ENCODE data around the gene RXFP4. TPM values are rescaled to one million over a fixed set of nuclear protein-coding genes. Genes with fewer than 3 reads are reported as not detected.
A peak's percentile ranks its signal among the peaks of the same experiment; 100 is the strongest.

RXFP4 gene
- total RNA-seq, 1 experiment from 2014 or later: not detected

GRCh38 chr1:155967341-155968050 is 26.1 kb downstream of the RXFP4 start:
- no CpG with 5 or more reads among the region's 13 CpGs for WGBS (ENCODE audit: extremely low coverage, insufficient read length, low lambda C conversion rate)
- Histone ChIP-seq H2AK5ac (ENCODE audit: insufficient read length, low read length) (no peak overlapping the region), H3K4me1 (ENCODE audit: insufficient read depth, low read length) (peaks cover 18% of the 10 kb centered on the region), H2BK15ac (ENCODE audit: low read depth, low read length) (no peak overlapping the region), H3K23ac (ENCODE audit: insufficient read length, low read depth, low read length) (no peak overlapping the region), H3T11ph (ENCODE audit: low read length) (no peak overlapping the region), H3K23me2 (ENCODE audit: insufficient read length, low read depth, low read length, poor library complexity, severe bottlenecking) (no peaks in the 10 kb centered on the region), H4K5ac (ENCODE audit: insufficient read length, low read depth, low read length) (no peak overlapping the region), H2BK20ac (ENCODE audit: low read depth, low read length, poor library complexity, severe bottlenecking) (no peak overlapping the region), H3K4me2 (ENCODE audit: insufficient read depth, insufficient read length, low read length) (peak overlapping the region; percentile 40), H2AFZ (ENCODE audit: low read length) (no peak overlapping the region), H2BK120ac (ENCODE audit: low read depth, low read length, poor library complexity, severe bottlenecking) (no peak overlapping the region), H3K18ac (ENCODE audit: insufficient read length, low read depth, low read length) (peak overlapping the region; percentile 59), H4K8ac (replicated peaks; ENCODE audit: insufficient read length, low read depth, low read length) (no peak overlapping the region), H3K56ac (ENCODE audit: insufficient read length, low read depth, low read length) (no peak overlapping the region), H3K9ac (ENCODE audit: extremely low read depth, insufficient read length, low read length) (peak overlapping the region; percentile 9), H3K9me3 (ENCODE audit: control insufficient read depth, low read depth, low read length) (no peaks in the 10 kb centered on the region), H3K27ac (ENCODE audit: insufficient read length, low read depth, low read length) (no peak overlapping the region), H3K4ac (ENCODE audit: low read depth, low read length) (no peak overlapping the region), H2BK12ac (ENCODE audit: insufficient read length, low read depth, low read length) (no peak overlapping the region), H3K14ac (ENCODE audit: insufficient read depth, low read length) (peak overlapping the region; percentile 42; the same call in 1 of the 2 replicates), H3K27me3 (ENCODE audit: insufficient read depth, low read length) (no peaks in the 10 kb centered on the region), H4K91ac (ENCODE audit: insufficient read length, low read depth, low read length) (no peak overlapping the region), H3K79me2 (ENCODE audit: insufficient read depth, low read length) (peaks cover 8% of the 10 kb centered on the region), H3K79me1 (ENCODE audit: insufficient read depth, low read depth, low read length, poor library complexity, severe bottlenecking) (peaks cover 3% of the 10 kb centered on the region), H2BK5ac (ENCODE audit: insufficient read length, low read length) (no peak overlapping the region), H4K20me1 (ENCODE audit: control insufficient read depth, insufficient read depth, insufficient read length) (peaks cover 3% of the 10 kb centered on the region)
- H3K9me3 Mint-ChIP-seq: no peaks in the 10 kb centered on the region
- peak overlapping the region; percentile 68 to 90 (median 83) for H3K27ac Mint-ChIP-seq
- DNase-seq: no peak
- peak overlapping the region in 1 of 2 experiments; percentile 17; a peak in 2 of 5 replicates for H3K4me3 Mint-ChIP-seq
- TF ChIP-seq, protein P1, sequence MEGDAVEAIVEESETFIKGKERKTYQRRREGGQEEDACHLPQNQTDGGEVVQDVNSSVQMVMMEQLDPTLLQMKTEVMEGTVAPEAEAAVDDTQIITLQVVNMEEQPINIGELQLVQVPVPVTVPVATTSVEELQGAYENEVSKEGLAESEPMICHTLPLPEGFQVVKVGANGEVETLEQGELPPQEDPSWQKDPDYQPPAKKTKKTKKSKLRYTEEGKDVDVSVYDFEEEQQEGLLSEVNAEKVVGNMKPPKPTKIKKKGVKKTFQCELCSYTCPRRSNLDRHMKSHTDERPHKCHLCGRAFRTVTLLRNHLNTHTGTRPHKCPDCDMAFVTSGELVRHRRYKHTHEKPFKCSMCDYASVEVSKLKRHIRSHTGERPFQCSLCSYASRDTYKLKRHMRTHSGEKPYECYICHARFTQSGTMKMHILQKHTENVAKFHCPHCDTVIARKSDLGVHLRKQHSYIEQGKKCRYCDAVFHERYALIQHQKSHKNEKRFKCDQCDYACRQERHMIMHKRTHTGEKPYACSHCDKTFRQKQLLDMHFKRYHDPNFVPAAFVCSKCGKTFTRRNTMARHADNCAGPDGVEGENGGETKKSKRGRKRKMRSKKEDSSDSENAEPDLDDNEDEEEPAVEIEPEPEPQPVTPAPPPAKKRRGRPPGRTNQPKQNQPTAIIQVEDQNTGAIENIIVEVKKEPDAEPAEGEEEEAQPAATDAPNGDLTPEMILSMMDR (conservative IDR thresholded peaks at IDR 0.05): no peak
- H3K27me3 Mint-ChIP-seq (ENCODE audit: low read depth): no peaks in the 10 kb centered on the region
- peaks cover 35 to 74% (median 68%) of the 10 kb centered on the region in 3 experiments for H3K36me3 Mint-ChIP-seq (ENCODE audit: insufficient read depth in 1 of 3, low read depth in 3 of 3)
- peaks cover 44 to 55% of the 10 kb centered on the region in 2 experiments for H3K4me1 Mint-ChIP-seq
